Stimulated activated CD8-positive, alpha-beta memory T cell treated with anti-CD3 and anti-CD28 coated beads, Interleukin-12 subunit alpha, Interleukin-12 subunit beta, amount 100 ng/mL, for 1 hour (primary cell): Measurements from ENCODE around the gene ENTPD8.

Source experiments
- DNase-seq: peaks from one replicate; pipeline ENCODE4 v3.0.0-alpha.2; 2020; ENCODE audit warnings: low read depth

ENTPD8 gene

GRCh38 chr9:137447722-137448601, 6.8 kb upstream of the ENTPD8 start:
- DNase-seq = no peak

- DNase-seq = no peak
Measured at GRCh38 chr9:137446851-137447471, 5.8 kb upstream of the ENTPD8 start.

GRCh38 chr9:137445930-137446431, 4.8 kb upstream of the ENTPD8 start:
- no peak for DNase-seq

- peak; percentile 77 for DNase-seq
Measured at GRCh38 chr9:137445275-137445807, 4.2 kb upstream of the ENTPD8 start.

GRCh38 chr9:137444106-137444790, 3.1 kb upstream of the ENTPD8 start:
- no peak for DNase-seq

- DNase-seq = no peak
Measured at GRCh38 chr9:137441935-137442321, 771 bp upstream of the ENTPD8 start.

DNA sequence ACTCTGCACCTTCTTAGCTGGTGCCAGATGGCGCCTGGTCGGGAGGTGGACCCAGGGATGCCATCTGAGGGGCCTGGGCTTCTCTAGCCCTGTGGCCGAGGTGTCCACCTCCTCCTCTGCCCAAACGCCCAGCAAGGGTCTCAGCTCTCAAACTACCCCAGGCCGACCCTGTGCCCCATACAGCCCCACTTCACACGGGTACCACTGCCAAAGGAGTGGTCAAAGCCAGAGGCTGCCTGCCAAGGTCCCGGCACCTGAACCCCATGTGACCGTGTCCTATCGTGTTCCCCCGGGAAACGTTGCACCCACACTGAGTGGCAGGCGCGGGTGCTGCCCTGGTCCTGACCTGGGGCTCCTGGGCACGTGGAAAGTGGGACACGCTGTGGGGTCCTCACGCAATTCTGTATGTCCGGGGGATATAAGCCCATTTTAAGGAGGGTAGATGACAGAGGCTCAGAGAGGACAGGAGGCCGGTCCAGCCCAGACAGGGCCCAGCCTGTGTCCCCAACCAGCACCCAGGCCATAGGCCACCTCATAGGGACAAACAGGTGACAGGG, 1.9 kb downstream of the ENTPD8 start:
- DNase-seq = no peak

DNA sequence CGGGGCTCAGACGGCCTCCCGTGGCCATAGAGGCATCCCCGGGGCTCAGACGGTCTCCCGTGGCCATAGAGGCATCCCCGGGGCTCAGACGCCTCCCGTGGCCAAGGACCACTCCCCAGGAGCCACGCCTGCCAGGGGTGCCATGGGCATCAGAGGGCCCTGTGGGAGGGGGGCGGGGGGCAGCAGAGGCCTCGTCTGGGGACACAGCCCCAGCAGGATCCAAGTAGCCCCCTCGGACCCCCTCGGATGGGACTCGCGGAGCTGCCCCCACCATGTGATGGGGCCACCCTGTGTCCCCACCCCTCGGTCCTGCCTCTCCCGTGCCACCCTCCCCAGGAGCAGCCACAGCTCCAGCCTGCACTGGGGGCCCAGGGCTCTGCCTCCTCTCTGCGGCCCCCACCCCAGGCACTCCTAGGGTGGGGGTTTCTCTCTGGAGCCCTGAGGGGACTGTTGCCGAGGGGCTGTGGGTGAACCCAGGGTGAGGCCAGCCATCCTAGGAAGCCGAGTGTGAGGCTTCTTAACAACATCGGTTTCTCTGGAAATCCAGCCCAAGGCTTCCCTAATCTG, 2.5 kb downstream of the ENTPD8 start:
- no peak for DNase-seq

DNA sequence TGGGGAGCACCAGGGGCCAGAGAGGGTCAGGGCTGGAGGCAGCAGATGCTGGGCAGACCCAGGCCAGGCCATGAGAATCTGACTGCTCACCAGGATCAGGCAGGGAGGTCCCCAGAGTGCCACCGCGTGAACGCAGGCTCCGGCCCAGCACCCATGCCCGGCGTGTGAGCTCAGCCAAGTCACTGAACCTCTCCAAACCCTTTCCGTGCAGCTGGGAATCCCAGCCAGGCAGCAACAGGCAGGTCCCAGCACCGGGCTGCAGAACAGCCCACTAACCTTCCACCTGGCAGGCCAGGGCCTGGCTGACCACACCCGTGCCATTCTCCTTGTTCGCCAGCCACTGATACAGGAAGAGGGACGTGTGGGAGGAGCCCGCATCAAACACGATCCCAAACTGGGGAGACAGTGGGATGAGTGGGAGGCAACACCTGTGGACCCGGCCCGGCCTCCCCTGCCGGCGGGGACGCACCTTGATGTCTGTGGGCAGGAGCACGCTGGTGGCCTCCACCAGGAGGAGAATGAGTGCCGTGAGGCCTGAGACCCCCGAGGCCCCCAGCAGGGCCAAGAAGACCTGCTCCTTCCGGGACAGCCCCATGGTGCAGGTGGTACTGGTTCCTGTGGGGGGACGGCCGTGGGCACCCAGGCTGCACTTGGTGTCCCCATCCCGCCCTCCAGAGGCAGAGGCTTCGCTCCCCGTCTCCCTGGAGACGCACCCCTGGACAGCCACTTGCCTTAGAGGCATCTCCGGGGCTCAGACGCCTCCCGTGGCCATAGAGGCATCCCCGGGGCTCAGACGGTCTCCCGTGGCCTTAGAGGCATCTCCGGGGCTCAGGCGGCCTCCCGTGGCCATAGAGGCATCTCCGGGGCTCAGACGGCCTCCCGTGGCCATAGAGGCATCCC, 3.2 kb downstream of the ENTPD8 start:
- DNase-seq = no peak

DNA sequence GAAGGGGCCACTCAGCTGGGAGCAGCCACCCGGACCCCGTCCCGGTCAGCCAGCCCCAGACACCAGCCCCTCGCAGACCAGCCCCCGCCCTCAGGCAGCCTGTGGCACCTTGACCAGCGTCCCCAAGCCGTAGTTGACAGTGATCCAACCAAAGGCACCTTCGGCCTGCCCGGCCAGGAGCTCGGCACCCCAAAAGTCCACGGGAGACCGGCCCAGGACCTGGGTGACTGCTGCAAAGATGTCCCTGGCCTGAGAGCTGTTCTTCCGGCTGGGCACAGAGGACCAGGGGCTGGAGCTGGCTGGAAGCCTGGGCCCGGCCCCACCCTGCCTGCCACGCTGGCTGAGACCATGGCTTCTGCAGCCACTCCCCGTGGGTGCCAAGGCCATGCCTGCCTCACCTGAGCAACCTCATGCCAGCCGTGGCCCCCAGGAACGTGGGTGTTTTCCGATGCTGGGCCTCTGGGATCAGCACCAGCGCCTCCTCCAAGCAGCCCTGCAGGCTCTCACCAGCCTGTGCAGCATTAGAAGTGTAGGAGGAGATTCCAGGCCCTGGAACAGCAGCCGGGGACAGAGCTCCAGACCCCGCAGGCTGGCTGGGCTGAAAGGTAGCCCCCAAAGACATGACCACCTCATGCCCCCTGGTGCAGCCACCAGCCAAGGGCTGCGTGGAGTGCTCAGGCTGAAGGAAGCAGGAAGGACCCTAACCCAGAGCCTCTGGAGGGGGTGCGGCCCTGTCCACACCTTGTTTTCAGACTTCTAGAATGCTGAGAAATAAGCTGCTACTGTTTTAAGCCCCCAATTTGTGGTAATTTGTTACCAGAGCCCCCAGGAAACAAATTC, 4.2 kb downstream of the ENTPD8 start:
- DNase-seq = no peak

GRCh38 chr9:137435980-137436760, 5.0 kb downstream of the ENTPD8 start:
- no peak for DNase-seq

GRCh38 chr9:137435381-137435891, 5.7 kb downstream of the ENTPD8 start:
- DNase-seq = no peak

DNA sequence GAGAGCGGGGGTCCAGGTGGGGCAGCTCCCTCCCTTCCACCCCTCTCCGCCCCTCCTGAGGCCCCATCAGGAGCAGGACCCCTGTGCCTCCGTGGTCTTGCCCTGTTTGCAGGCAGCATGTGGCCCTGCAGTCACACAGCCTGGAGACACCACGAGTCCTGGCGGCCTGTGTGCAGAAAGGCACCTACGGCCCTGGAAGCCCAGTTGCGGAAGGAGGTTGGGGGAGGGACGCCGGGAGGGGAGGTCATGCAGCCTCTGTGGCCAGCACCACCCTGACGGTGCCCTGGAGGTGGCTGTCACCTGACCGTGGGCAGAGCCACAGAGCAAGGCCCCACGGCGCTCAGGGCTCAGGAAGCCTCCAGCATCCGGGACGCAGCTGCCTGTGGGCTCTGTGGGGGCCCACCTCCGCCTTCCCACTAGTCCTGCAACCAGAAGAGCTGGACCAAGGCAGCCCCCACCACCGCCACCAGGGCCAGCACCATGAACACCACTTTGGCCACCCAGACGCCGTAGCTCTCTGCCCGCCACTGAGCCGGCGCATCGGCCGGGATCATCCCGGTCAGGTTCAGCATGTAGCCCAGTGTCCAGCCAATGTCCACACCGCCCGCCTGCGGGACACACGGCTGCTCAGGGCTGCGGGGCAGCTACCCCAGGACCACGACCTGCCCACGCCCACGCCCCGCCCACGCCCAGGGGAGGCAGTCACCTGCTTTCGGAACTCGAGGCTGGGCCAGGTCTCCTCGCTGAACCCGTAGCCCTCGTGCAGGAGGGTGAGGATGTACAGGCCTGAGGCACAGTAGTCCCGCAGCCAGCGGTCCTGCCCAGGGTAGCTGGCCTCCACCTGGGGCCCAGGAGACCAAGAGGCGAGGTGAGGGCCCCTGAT, 6.4 kb downstream of the ENTPD8 start:
- no peak for DNase-seq

- no peak for DNase-seq
Measured at GRCh38 chr9:137433916-137434431, 7.2 kb downstream of the ENTPD8 start.

DNA sequence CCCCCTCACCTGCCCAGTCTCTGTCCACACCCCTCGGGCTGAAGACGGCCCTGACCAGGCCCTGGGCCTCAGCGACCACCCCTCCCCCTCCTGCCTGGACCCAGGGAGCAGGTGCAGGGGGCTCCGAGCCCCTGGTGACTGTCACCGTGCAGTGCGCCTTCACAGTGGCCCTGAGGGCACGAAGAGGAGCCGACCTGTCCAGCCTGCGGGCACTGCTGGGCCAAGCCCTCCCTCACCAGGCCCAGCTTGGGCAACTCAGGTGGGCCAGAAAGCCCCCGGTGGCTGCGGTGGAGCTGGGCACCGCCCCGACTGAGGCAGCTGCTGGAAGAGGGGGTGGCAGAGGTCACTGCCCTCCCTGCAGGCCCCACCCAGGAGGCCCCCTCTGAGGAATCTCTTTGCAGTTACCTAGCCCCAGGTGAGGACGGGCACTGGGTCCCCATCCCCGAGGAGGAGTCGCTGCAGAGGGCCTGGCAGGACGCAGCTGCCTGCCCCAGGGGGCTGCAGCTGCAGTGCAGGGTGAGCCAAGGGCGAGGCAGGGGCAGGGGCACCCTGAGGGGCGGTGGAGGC, 7.7 kb downstream of the ENTPD8 start:
- DNase-seq = no peak

DNA sequence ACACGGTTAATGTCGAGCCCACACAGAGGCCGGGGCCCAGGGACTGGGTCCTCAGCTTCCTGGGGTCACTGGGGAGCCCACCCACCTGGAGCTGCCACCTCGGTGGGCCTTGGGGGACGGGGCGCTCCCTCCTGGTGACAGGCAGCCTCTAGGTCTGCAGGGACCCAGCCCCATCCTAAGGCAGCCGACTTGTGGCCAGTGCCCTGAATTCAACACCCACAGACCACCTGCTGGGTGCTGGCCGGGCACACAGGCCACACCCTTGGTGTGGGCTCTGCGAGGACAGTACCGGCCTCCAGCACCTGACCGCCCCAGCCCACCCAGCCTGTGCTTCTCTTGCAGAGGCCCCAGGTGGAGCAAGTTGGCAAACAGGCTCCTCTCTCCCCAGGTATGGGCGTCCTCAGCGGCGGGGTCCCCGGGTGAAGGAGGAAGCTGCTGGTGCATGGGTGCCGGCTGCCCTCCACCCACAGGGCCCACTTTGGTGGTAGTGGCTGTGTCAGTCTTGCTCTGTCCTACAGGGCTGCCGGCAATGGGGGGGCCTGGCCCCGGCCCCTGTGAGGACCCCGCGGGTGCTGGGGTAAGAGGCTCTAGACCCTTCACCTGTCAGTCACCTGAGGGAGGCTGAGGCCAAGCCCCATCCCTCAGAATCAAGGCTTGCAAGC, 8.3 kb downstream of the ENTPD8 start:
- DNase-seq = no peak
